Activated CD4-positive, CD25-positive, alpha-beta regulatory T cell (primary cell): ENCODE data around the gene CEBPG.

Source experiments
- DNase-seq, 4 experiments: peaks; one replicate each; lab custom pipeline; 2025; lab: John Stamatoyannopoulos, UW

The CEBPG gene

DNA sequence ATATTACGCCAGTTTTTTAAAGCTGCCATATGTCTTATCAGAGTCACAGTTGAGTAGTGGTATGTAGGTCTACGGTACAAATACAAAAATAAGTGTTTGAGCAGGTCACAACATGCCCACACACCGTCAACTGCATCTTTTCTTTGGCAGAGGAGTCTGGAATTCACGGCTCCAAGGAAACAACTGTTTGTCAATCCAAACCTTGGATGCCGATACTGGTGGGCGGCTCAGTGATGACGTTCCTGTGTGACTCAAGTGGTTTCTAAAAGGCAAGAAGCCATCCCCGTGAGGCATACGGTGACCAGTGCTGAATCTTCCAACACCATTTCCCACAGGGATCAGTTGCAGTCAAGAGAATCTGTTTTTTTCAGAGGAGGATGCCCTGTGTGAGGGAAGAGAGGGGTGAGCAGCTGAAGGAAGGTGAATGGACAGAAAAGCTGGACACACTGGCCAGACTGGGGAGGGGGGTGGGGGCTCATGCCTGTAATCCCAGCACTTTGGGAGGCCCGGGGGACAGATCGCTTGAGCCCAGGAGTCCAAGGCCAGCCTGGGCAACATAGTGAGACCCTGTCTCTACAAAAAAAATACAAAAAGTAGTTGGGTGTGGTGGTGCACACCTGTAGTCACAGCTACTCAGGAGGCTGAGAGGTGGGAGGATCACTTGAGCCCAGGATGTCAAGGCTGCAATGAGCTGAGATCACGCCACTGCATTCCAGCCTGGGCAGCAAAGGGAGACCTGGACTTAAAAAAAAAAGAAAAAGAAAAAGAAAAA lies 22.8 kb upstream of the CEBPG start:
- DNase-seq, result no peak

DNA sequence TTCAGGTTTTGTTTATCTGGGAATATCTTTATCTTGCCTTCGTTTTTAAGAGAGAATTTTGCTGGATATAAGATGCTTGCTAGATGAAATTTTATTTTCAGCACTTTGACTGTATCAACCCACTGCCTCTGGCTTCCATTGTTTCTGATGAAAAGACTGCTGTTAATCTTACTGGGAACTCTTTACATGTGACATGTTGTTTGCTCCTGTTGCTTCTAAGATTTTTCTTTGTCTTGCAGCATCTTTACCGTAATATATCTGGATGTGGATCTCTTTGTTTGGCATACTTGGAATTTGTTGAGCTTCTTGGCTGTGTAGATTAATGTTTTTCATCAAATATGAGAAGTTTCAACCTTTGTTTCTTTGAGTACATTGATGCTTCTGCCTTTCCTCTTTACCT lies 18.0 kb upstream of the CEBPG start:
- no peak for DNase-seq

DNA sequence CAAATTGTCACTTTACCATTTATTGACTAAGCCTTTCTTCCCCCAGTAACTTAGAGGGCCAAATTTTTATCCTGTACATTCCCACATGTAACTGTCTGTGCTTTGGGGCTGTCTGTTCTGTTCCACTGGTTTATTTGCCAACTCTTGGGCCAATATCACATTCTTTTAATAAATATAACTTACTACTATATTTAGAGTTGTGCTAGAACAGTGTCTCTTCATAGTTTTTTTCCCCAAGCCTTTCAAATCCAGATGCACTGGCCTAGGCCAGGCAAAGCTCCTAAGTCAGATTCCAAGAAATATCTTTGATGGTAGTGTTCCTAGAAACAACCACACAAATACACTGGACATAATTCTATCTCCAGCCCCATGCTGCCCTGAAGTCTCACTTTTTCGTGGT lies 16.0 kb upstream of the CEBPG start:
- no peak for DNase-seq

DNA sequence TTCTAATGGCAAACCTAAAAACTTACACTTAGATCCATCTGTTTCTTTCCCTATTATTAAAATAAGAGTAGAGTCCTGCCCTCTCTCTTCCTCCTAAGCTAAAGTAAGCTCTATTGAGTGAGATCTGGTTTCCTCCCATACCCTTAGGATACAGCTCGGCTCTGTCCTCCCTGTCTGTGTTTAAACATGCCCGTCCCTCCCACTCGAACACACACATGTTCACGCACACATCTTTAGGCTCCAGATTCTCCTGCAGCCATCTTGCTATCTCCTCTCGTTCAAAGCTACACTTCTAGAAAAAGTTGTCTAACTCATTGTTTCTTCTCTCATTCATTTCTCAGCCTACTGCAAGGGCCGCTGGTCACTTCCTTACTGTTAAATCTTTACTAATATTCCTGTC lies 15.1 kb upstream of the CEBPG start:
- DNase-seq, result no peak

DNA sequence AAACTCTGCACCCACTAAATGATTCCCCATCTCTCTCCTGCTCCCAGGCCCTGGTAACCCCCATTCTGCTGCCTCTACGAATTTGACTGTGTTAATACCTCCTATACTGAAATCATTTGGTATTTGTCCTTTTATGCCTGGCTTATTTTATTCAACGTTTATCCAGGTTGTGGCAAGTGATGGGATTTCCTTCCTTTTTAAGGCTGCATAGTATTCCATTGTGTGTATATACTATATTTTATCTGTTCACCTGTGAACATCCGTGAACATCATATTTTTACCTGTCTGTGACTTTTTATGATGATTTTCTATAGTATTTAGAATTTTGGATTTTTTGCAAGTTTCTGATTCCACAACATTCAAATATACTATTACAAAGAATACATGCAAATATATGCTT lies 13.9 kb upstream of the CEBPG start:
- DNase-seq, result no peak

DNA sequence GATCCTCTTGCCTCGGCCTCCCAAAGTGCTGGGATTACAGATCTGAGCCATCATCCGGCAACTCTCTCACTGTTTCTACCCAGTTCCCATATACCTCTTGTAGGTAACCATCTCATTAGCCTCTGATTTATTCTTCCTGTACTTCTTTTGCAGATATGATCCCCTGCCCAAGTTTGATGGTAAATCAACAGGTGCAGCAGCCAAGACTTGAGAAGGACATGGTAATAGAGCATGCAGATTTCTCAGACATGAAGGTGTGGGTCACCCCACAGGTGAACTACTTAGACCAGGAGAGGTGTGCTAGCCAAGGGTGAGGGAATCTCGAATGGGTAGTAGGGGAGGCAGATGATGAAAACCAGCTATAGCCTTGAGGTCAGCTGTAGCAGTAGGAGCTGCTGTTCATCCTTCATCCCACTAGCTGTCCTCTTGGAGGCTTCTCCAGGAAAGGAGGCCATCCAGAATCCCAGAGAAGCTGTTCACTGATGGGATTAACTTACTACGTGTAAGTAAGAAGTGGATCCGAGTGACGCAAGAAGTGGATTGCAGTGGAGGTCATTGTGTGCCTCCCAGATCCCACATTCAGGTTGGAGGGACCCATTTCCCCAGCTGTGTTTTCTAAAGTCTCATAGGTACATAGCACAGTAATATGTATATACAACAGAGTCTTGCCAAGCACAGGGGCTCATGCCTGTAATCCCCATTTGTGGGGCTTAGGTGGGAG lies 10.8 kb upstream of the CEBPG start:
- no peak for DNase-seq

DNA sequence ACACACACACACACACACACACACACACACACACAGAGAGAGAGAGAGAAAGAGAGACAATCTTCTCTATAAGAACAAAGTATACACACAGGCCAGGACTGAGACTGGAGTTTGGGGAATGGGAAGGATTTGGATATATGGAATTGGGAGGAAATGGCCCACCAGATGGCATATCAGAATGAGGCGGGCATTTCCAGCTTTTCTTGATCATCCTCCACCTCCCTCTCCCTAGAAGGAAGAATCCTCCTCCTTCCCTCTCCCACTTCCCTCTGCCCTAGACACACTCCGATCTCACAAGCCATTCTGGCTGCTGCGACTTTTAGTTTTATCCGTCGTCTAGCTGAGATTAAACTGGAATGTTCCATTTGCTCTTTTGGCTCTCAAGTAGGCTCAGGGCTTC lies 10.0 kb upstream of the CEBPG start:
- no peak for DNase-seq

DNA sequence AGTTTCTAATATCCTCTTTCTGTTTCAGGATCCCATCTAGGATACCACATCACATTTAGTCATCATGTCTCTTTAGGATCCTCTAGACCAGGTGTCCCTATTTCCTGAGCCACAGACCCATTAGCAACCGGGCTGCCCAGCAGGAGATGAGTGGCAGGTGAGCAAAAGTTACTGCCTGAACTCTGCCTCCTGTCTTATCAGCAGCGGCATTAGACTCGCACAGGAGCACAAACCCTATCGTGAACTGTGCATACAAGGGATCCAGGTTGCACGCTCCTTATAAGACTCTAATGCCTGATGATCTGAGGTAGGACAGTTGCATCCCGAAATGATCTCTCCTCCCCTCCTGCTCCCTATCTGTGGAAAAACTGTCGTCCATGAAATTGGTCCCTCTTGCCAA lies 7.8 kb upstream of the CEBPG start:
- no peak for DNase-seq

DNA sequence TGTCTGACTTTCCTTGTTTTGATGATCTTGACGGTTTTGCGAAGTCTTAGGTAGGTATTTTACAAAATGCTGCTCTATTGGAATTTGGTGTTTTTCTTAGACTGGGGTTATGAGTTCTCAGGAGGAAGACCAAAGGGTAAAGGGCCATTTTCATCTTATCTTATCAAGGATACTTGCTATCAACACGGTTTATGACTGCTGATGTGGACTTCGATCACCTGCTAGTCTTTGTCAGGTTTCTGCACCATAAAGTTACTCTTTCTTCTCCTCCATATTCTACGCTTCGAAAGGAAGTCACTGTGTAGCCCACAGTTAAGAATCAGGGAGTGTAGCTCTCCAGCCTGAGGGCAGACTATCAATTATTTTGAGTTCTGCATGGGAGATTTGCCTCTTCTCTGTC lies 7.4 kb upstream of the CEBPG start:
- DNase-seq, result no peak

DNA sequence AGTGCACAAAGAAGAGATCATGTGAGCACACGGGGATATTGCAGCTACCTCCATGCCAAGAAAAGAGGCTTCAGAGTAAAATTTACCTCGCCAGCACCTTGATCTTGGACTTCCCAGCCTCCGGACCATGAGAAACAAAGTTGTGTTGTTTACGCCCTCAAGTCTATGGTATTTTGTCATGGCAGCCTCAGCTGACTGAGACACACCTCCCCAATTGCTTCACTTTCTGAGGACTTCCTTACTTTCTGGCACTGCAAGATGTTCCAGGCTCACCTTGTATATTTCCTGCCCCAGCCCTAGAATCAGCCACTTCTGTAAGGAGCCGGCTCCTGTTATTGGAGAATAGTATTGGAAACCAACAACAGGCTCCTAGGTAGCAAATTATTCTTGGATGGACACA lies 6.6 kb upstream of the CEBPG start:
- DNase-seq, result no peak

DNA sequence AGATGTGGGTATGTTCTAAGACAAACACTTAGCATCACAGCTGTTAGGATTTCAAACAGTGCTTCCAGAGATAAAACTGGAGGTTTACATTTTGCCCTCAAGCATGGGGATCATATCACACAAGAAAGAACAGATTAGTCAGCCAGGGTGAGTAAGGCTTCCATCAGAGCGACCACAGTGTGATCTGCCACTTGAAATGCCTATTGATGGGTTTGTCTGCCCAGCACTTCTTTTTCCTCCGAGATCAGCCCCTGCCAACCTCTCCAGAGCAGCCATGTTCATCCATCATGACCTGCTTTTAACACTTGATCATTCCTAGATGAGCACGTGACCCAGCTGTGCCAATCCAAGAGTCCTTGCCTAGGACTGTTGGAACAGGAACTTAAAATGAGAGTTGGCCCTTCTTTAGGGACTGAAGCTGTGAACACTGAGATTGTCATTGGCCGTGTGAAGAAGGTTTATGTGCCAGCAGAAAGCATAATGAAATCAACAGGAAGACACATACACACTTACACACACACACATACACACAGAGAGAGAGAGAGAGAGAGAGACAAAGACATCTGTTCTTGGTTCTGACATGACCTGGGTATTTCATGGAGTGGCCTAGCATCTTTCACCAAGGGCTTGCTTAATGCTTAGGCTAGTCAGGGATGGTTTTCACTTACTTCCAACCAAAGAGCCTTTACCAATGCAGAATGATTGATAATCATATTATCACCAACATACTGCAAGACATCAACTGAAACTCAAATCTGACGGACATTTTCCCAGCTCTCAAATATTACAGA lies 5.2 kb upstream of the CEBPG start:
- DNase-seq, result no peak

DNA sequence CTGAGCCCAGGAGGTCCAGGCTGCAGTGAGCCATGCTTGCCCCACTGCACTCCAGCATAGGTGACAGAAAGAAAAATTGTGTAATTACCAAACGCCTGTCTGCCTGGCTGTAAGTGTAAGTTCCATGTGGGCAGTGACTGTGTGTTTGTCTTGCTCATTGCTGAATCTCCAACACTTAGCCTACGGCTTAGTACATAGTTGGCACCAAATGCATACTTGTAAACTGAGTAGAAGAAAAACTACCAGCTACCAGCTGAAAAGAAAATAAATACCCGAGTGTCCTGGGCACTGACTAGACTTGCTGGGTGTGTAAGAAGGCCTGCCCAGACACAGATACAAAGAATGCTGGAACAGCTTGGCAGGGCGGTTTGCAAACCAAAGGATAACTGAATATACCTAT lies 2.7 kb upstream of the CEBPG start:
- no peak for DNase-seq

DNA sequence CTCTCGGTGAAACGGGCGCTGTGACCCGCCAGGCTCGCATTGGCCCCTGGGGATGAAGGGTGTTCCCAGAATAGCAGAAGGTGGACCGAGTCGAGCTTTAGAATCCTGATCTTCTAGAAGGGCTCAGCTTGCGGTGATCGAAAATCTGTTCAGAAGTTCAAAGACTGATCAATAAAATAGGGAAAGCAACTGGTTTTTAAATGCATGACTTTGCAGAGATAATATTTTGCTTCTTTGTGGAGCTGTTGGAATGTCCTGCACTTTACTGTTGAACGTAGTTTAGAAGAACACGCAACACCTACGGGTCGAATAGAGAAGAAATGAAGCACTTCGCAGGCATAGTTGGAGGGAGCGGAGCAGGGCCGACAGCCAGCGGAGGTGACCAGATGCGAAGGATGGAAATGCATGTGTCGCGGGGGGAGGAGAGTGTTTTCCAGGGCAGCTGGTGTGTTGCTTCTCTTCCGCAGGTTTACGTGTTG lies 766 bp downstream of the CEBPG start:
- no peak for DNase-seq

DNA sequence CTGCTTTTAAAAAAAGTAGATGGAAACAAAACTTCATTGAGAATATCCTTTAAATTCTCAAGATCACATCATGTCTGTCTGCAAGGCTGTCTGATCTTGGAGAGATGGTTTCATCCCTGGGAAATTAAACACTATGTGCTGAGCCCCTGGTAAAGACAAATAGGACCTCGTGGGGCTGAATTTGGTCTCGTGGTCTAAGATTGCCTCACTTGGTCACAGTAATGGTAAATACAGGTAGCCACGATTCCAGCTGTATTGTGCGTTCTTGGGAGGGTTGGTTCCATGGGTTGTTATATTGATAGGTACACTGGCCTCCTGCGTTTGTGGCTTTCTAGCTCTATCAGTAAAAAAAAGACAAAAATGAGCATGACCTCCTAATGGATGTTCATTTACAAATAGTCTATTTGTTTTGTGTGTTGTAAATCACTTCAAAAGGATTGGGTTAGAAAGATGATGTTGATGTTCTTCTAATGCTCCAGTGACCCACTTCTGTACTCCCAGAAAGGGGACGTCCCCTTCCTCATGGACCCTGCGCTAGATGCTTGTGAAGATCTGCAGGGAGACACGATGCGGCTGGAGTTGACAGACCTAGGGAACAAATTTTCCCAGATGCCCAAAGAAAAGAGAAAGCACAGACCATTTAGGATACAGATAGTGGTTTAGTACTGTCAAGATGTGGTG lies 1.8 kb downstream of the CEBPG start:
- DNase-seq, result no peak

DNA sequence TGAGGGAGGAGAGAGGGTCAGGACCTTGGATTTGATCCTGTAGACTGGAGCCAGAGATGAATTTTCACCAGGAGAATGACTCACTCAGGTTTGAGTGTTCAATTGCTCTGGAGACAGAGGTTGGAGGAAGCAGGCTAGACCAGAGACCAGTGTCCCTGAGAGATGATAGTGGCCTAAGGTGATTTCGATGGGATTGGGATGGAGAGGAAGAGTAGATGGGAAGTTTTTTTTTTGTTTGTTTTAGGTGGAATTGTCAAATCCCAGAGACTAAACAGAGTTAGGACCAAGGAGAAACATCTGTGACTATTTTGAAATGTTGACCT lies 2.3 kb downstream of the CEBPG start:
- DNase-seq, result no peak

DNA sequence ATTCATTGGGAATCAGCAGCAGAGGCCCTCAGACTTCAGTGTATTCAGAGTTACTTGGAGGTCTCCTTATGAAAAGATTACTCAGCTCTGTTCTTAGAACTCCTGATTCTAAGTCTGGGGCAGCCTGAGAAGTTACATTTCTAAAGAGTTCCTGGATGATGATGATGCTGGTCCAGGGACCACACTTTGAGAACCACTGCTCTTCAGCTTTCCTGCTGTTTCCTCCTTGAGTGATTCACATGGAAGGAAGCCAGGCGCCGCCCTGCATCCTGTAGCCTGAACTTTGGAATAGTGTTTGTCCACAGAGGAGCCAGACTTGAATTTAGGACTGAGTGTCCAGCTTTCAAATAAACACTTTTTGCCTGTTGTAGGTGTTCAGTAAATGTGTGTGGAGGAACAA lies 2.9 kb downstream of the CEBPG start:
- no peak for DNase-seq

DNA sequence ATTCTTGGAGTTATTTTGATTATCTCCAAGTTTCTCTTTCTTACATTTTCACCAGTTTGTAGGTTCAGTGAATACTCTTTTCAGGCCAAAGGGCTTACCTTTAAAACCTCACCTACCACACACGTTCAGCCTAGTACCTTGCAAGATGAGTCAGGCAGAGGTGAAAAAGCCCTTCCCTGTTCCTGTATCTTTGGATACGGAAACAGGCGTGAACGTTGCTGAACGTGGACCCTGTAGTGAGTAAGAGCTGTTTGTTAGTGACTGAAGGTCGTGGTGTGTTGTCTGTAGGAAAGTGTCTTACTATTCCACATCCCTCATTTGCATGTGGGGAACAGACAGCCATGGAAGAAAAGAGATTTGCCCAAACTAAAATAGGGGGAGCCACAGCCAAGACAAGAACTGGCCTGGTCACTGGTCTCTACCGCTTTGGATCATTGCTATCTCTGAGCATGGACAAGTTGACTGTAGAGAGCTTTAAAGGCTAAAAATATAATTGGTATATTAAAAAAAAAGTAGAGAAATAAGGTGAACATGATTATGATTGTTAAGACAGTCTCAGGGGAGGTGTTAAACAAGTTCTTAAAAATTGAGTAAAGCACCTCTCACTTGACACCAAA lies 3.5 kb downstream of the CEBPG start:
- no peak for DNase-seq

DNA sequence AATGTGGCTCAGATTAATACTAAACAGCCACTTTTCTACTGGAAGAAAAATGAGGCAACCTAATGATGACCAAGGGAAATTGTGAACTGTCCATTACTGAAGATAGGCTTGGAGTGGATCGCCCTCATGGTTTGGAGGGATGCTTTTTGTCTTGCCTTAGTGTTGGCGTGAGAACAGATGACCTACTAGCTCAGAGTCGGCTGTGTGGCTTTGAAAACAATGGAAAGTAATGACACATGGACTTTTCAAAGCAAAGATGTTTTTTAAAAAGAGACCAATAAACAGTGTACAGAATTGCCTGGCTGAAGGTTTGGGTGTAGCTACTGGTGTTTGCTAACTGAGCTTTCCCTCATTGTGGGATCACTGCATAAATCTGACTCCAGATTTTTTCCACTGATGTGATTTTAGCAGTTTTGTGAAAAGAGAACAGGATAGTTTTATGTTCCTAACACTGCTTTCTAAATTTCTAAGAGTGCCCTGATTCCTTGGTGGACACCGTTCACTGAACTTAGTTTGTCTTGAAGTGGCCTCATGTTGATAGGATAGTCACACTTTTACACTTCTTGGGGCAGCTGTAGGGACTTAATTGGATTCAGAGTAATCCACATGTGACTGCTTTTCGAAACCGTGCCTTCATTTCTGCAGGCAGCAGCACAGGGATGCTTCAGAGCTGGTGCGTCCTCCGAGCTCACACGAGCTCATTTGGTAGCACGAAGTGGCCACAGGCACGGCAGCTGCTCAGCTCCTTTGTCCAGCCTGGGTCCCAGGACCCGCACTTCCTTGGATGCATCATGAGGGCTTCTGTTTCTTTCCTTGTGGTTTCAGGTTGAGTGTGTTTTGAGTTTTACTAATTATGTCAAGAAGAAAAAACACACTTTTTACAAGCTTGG lies 4.3 kb downstream of the CEBPG start:
- no peak for DNase-seq

DNA sequence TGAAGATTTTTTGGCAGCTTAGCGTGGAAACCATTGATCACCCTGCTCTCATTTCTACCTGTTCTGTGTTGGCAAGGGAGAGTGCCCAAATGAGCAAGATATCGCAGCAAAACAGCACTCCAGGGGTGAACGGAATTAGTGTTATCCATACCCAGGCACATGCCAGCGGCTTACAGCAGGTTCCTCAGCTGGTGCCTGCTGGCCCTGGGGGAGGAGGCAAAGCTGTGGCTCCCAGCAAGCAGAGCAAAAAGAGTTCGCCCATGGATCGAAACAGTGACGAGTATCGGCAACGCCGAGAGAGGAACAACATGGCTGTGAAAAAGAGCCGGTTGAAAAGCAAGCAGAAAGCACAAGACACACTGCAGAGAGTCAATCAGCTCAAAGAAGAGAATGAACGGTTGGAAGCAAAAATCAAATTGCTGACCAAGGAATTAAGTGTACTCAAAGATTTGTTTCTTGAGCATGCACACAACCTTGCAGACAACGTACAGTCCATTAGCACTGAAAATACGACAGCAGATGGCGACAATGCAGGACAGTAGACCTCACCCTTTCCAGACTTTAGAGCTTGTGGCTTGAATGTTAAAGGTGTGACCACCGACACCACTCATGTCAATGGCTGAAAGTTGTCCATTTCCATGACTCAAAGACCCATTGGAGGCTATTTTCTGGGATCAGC lies 5.8 kb downstream of the CEBPG start:
- no peak for DNase-seq

DNA sequence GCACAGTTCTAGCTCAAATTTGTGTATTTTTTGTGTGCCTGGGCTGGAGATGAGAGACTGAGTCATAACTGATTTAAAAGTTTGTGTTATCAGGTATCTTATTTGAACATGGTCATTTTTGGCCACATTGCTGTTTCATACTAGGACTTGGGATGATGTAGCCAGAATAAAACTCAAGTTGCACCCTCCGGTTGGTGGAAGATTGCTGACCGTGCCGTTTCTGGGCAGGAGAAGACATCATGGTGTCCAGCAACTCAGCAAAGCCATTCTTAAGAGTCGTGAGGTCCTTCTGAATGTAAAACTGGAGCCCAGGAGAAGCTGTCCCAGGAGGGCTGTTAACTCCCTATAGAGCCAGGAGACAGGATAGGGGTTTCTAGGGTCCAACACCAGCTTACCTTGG lies 7.6 kb downstream of the CEBPG start:
- no peak for DNase-seq
